H9 (cell line): ENCODE measurements around the gene AKAP12. TPM values are rescaled to one million over a fixed set of nuclear protein-coding genes. Genes with fewer than 3 reads are reported as not detected.

Experiments used
- DNase-seq: peaks from one replicate; pipeline ENCODE4 v3.0.0-alpha.2; 2017
- H2AFZ ChIP-seq: one replicate; pipeline ENCODE4 v1.6.1; 2013; ENCODE audit warnings: mild to moderate bottlenecking, low read length, control low read depth, moderate library complexity
- H2AK5ac ChIP-seq: 2 replicates; pipeline ENCODE4 v1.6.1; 2013; ENCODE audit warnings: low read length, control low read depth, mixed read lengths; ENCODE audit not compliant: insufficient read length
- H2BK120ac ChIP-seq: one replicate; pipeline ENCODE4 v1.6.1; 2013; ENCODE audit warnings: low read depth, mild to moderate bottlenecking, low read length, control low read depth, inconsistent platforms; ENCODE audit not compliant: poor library complexity, severe bottlenecking
- H2BK12ac ChIP-seq: 2 replicates; pipeline ENCODE4 v1.6.1; 2013; ENCODE audit warnings: low read length, control low read depth, mixed read lengths, low read depth; ENCODE audit not compliant: insufficient read length
- H2BK15ac ChIP-seq: 2 replicates; pipeline ENCODE4 v1.6.1; 2013; ENCODE audit warnings: low read depth, low read length, control low read depth
- H2BK20ac ChIP-seq: one replicate; pipeline ENCODE4 v1.6.1; 2013; ENCODE audit warnings: low read depth, mild to moderate bottlenecking, low read length, control low read depth, inconsistent platforms; ENCODE audit not compliant: poor library complexity, severe bottlenecking
- H2BK5ac ChIP-seq: 2 replicates; pipeline ENCODE4 v1.6.1; 2013; ENCODE audit warnings: low read length, control low read depth, mixed read lengths; ENCODE audit not compliant: insufficient read length
- H3K14ac ChIP-seq: 2 replicates; pipeline ENCODE4 v1.6.1; 2013; ENCODE audit warnings: low read length, control low read depth; ENCODE audit not compliant: insufficient read depth
- H3K18ac ChIP-seq: 2 replicates; pipeline ENCODE4 v1.6.1; 2013; ENCODE audit warnings: low read depth, mild to moderate bottlenecking, mixed read lengths, low read length, control low read depth; ENCODE audit not compliant: insufficient read length
- H3K23ac ChIP-seq: 2 replicates; pipeline ENCODE4 v1.6.1; 2013; ENCODE audit warnings: low read length, control low read depth, mixed read lengths, low read depth; ENCODE audit not compliant: insufficient read length
- H3K23me2 ChIP-seq: 2 replicates; pipeline ENCODE4 v1.6.1; 2013; ENCODE audit warnings: low read depth, mild to moderate bottlenecking, mixed read lengths, low read length, control low read depth; ENCODE audit not compliant: insufficient read length, poor library complexity, severe bottlenecking
- H3K27ac ChIP-seq: 2 replicates; pipeline ENCODE4 v1.5.1; 2013; ENCODE audit warnings: low read length, control low read depth, mixed read lengths, low read depth; ENCODE audit not compliant: insufficient read length
- H3K27me3 ChIP-seq: 2 replicates; pipeline ENCODE4 v1.6.1; 2013; ENCODE audit warnings: low read length, control low read depth, inconsistent platforms; ENCODE audit not compliant: insufficient read depth
- H3K4ac ChIP-seq: 2 replicates; pipeline ENCODE4 v1.6.1; 2013; ENCODE audit warnings: low read depth, mild to moderate bottlenecking, control low read depth, inconsistent platforms, low read length, moderate library complexity
- H3K4me1 ChIP-seq: 2 replicates; pipeline ENCODE4 v1.6.1; 2013; ENCODE audit warnings: low read length, control low read depth, inconsistent platforms; ENCODE audit not compliant: insufficient read depth
- H3K4me2 ChIP-seq: 2 replicates; pipeline ENCODE4 v1.6.1; 2013; ENCODE audit warnings: low read length, control low read depth, mixed read lengths; ENCODE audit not compliant: insufficient read length, insufficient read depth
- H3K56ac ChIP-seq: 2 replicates; pipeline ENCODE4 v1.6.1; 2013; ENCODE audit warnings: low read depth, mild to moderate bottlenecking, mixed read lengths, low read length, control low read depth; ENCODE audit not compliant: insufficient read length
- H3K79me1 ChIP-seq: 2 replicates; pipeline ENCODE4 v1.6.1; 2013; ENCODE audit warnings: low read depth, mild to moderate bottlenecking, moderate library complexity, low read length, control low read depth, inconsistent platforms; ENCODE audit not compliant: insufficient read depth, poor library complexity, severe bottlenecking
- H3K79me2 ChIP-seq: 2 replicates; pipeline ENCODE4 v1.6.1; 2013; ENCODE audit warnings: low read length, control low read depth, inconsistent platforms; ENCODE audit not compliant: insufficient read depth
- H3K9ac ChIP-seq: 2 replicates; pipeline ENCODE4 v1.6.1; 2013; ENCODE audit warnings: low read length, control low read depth, mixed read lengths; ENCODE audit not compliant: insufficient read length; ENCODE audit errors: extremely low read depth
- H3K9me3 ChIP-seq: one replicate; pipeline ENCODE4 v1.6.1; 2013; ENCODE audit warnings: low read depth, low read length, inconsistent platforms; ENCODE audit not compliant: control insufficient read depth
- H3T11ph ChIP-seq: one replicate; pipeline ENCODE4 v1.6.1; 2013; ENCODE audit warnings: mild to moderate bottlenecking, low read length, control low read depth, inconsistent platforms
- H4K20me1 ChIP-seq: one replicate; pipeline ENCODE4 v1.6.1; 2013; ENCODE audit not compliant: control insufficient read depth, insufficient read length, insufficient read depth
- H4K5ac ChIP-seq: 2 replicates; pipeline ENCODE4 v1.6.1; 2013; ENCODE audit warnings: low read depth, mild to moderate bottlenecking, mixed read lengths, low read length, control low read depth; ENCODE audit not compliant: insufficient read length
- H4K8ac ChIP-seq: replicated peaks from 2 replicates; pipeline ENCODE4 v1.6.1; 2013; ENCODE audit warnings: low read length, control low read depth, mixed read lengths, low read depth; ENCODE audit not compliant: insufficient read length
- H4K91ac ChIP-seq: 2 replicates; pipeline ENCODE4 v1.6.1; 2013; ENCODE audit warnings: low read depth, mild to moderate bottlenecking, moderate library complexity, mixed read lengths, low read length, control low read depth; ENCODE audit not compliant: insufficient read length
- H3K27ac Mint-ChIP-seq, 3 experiments: 2 replicates in 2 of 3; 3 replicates in 1 of 3; pipeline ENCODE4 v1.8.0; 2020 to 2021; ENCODE audit warnings: mixed read lengths in 3 of 3, mild to moderate bottlenecking in 1 of 3, moderate library complexity in 1 of 3
- H3K27me3 Mint-ChIP-seq: 2 replicates; pipeline ENCODE4 v1.8.0; 2021; ENCODE audit warnings: low read depth, mild to moderate bottlenecking, moderate library complexity, mixed read lengths
- H3K36me3 Mint-ChIP-seq, 3 experiments: 2 replicates in 2 of 3; 3 replicates in 1 of 3; pipeline ENCODE4 v1.8.0; 2020 to 2021; ENCODE audit warnings: low read depth in 3 of 3, mixed read lengths in 3 of 3; ENCODE audit not compliant: insufficient read depth in 1 of 3
- H3K4me1 Mint-ChIP-seq, 2 experiments: 2 replicates each; pipeline ENCODE4 v1.8.0; 2020; ENCODE audit warnings: mixed read lengths in 2 of 2
- H3K4me3 Mint-ChIP-seq, 2 experiments: 2 replicates in 1 of 2; 3 replicates in 1 of 2; pipeline ENCODE4 v1.8.0; 2020 to 2021; ENCODE audit warnings: mild to moderate bottlenecking in 2 of 2, mixed read lengths in 2 of 2, moderate library complexity in 1 of 2
- H3K9me3 Mint-ChIP-seq, 2 experiments: 2 replicates in 1 of 2; 3 replicates in 1 of 2; pipeline ENCODE4 v1.8.0; 2020; ENCODE audit warnings: mild to moderate bottlenecking in 2 of 2, mixed read lengths in 2 of 2, moderate library complexity in 1 of 2
- whole genome bisulfite sequencing: extraction: QIAGEN DNeasy Blood & Tissue Kit; methylation state at CpG from one replicate; pipeline ENCODE4 v1.1.7; 2013; ENCODE audit warnings: missing lambda C conversion rate, low lambda C conversion rate, mixed read lengths; ENCODE audit not compliant: insufficient read length; ENCODE audit errors: extremely low coverage; 5-methylcytosine and 5-hydroxymethylcytosine counted together
- total RNA-seq: library from RNA; stranded (reverse); gene quantifications from 2 replicates; pipeline ENCODE4 v1.2.1, GENCODE V29; 2021
- TF ChIP-seq, protein P1 (sequence below): fragments of 200-600 bp; sonication (generic); conservative IDR thresholded peaks from 3 replicates; pipeline ENCODE4 v1.8.0; 2021; ENCODE audit warnings: antibody characterized with exemption, mild to moderate bottlenecking

AKAP12 gene
- total RNA-seq, 1 experiment from 2014 or later, result 52.3 TPM

DNA sequence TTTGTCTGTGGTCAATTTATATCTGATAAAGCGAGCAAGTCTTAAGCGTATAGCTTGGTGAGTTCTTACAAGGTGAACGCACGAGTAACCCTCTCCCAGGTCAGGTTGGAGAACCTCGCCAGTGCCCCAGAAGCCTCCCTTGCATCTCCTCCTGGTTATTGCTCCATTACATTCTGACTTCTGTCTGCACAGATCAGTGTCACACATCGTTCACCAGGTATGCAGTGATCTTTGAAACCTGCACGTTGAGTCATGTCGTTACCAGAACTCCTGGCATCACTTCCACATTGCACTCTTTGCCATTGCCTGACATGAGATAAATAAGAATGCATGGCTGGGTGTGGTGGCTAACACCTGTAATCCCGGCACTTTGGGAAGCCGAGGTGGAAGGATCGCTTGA, 44.2 kb downstream of the AKAP12 start:
- peak overlapping the region in 1 of 3 experiments; percentile 79; a peak in 1 of 7 replicates for H3K27ac Mint-ChIP-seq

More for the DNA sequence above, 44.2 kb downstream of the AKAP12 start:
- H3K79me1 ChIP-seq, result peaks cover 2% of the 10 kb centered on the region
- no peak overlapping the region for H3K4ac ChIP-seq
- no peaks in the 10 kb centered on the region for H3K79me2 ChIP-seq
- H2BK120ac ChIP-seq, result no peak overlapping the region
- H2BK15ac ChIP-seq, result no peak overlapping the region
- peaks cover 12 to 15% of the 10 kb centered on the region in 2 experiments for H3K4me1 Mint-ChIP-seq
- H2BK20ac ChIP-seq, result no peak overlapping the region
- no peaks in the 10 kb centered on the region for H4K20me1 ChIP-seq
- H3K56ac ChIP-seq, result no peak overlapping the region
- no peak overlapping the region for H2BK5ac ChIP-seq
- WGBS, result no CpG with 5 or more reads among the region's 11 CpGs
- H3K27me3 ChIP-seq, result no peaks in the 10 kb centered on the region
- no peaks in the 10 kb centered on the region for H3K4me1 ChIP-seq
- no peaks in the 10 kb centered on the region for H3K27me3 Mint-ChIP-seq
- DNase-seq, result no peak
- H3K14ac ChIP-seq, result no peak overlapping the region
- no peak overlapping the region for H3T11ph ChIP-seq
- peaks cover 0 to 1% (median 0%) of the 10 kb centered on the region in 3 experiments; a peak in 1 of 7 replicates for H3K36me3 Mint-ChIP-seq
- H4K5ac ChIP-seq, result no peak overlapping the region
- no peak overlapping the region for H2AK5ac ChIP-seq
- no peak overlapping the region for H3K4me3 Mint-ChIP-seq
- H2BK12ac ChIP-seq, result no peak overlapping the region
- no peak overlapping the region for H3K18ac ChIP-seq
- no peaks in the 10 kb centered on the region for H3K23me2 ChIP-seq
- H3K9me3 ChIP-seq, result no peaks in the 10 kb centered on the region
- H3K27ac ChIP-seq, result no peak overlapping the region
- no peak overlapping the region for H4K91ac ChIP-seq
- no peak overlapping the region for H2AFZ ChIP-seq
- no peak overlapping the region for H3K9ac ChIP-seq
- H3K23ac ChIP-seq, result no peak overlapping the region
- no peak overlapping the region for H4K8ac ChIP-seq
- TF ChIP-seq, protein P1, sequence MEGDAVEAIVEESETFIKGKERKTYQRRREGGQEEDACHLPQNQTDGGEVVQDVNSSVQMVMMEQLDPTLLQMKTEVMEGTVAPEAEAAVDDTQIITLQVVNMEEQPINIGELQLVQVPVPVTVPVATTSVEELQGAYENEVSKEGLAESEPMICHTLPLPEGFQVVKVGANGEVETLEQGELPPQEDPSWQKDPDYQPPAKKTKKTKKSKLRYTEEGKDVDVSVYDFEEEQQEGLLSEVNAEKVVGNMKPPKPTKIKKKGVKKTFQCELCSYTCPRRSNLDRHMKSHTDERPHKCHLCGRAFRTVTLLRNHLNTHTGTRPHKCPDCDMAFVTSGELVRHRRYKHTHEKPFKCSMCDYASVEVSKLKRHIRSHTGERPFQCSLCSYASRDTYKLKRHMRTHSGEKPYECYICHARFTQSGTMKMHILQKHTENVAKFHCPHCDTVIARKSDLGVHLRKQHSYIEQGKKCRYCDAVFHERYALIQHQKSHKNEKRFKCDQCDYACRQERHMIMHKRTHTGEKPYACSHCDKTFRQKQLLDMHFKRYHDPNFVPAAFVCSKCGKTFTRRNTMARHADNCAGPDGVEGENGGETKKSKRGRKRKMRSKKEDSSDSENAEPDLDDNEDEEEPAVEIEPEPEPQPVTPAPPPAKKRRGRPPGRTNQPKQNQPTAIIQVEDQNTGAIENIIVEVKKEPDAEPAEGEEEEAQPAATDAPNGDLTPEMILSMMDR, result no peak
- H3K4me2 ChIP-seq, result no peak overlapping the region
- H3K9me3 Mint-ChIP-seq, result no peaks in the 10 kb centered on the region
